H9 (cell line): ENCODE measurements around the gene TM9SF4. TPM values are rescaled to one million over a fixed set of nuclear protein-coding genes. Genes with fewer than 3 reads are reported as not detected.
"Not testable (repeated sequence)": the region's sequence is repeated elsewhere in the genome, so short reads cannot be mapped to it uniquely, and the experiment has no call there.

ENCODE experiments used
- DNase-seq: peaks from one replicate; pipeline ENCODE4 v3.0.0-alpha.2; 2017
- H2AFZ ChIP-seq: one replicate; pipeline ENCODE4 v1.6.1; 2013; ENCODE audit warnings: mild to moderate bottlenecking, low read length, control low read depth, moderate library complexity
- H2AK5ac ChIP-seq: 2 replicates; pipeline ENCODE4 v1.6.1; 2013; ENCODE audit warnings: low read length, control low read depth, mixed read lengths; ENCODE audit not compliant: insufficient read length
- H2BK120ac ChIP-seq: one replicate; pipeline ENCODE4 v1.6.1; 2013; ENCODE audit warnings: low read depth, mild to moderate bottlenecking, low read length, control low read depth, inconsistent platforms; ENCODE audit not compliant: poor library complexity, severe bottlenecking
- H2BK12ac ChIP-seq: 2 replicates; pipeline ENCODE4 v1.6.1; 2013; ENCODE audit warnings: low read length, control low read depth, mixed read lengths, low read depth; ENCODE audit not compliant: insufficient read length
- H2BK15ac ChIP-seq: 2 replicates; pipeline ENCODE4 v1.6.1; 2013; ENCODE audit warnings: low read depth, low read length, control low read depth
- H2BK20ac ChIP-seq: one replicate; pipeline ENCODE4 v1.6.1; 2013; ENCODE audit warnings: low read depth, mild to moderate bottlenecking, low read length, control low read depth, inconsistent platforms; ENCODE audit not compliant: poor library complexity, severe bottlenecking
- H2BK5ac ChIP-seq: 2 replicates; pipeline ENCODE4 v1.6.1; 2013; ENCODE audit warnings: low read length, control low read depth, mixed read lengths; ENCODE audit not compliant: insufficient read length
- H3K14ac ChIP-seq: 2 replicates; pipeline ENCODE4 v1.6.1; 2013; ENCODE audit warnings: low read length, control low read depth; ENCODE audit not compliant: insufficient read depth
- H3K18ac ChIP-seq: 2 replicates; pipeline ENCODE4 v1.6.1; 2013; ENCODE audit warnings: low read depth, mild to moderate bottlenecking, mixed read lengths, low read length, control low read depth; ENCODE audit not compliant: insufficient read length
- H3K23ac ChIP-seq: 2 replicates; pipeline ENCODE4 v1.6.1; 2013; ENCODE audit warnings: low read length, control low read depth, mixed read lengths, low read depth; ENCODE audit not compliant: insufficient read length
- H3K23me2 ChIP-seq: 2 replicates; pipeline ENCODE4 v1.6.1; 2013; ENCODE audit warnings: low read depth, mild to moderate bottlenecking, mixed read lengths, low read length, control low read depth; ENCODE audit not compliant: insufficient read length, poor library complexity, severe bottlenecking
- H3K27ac ChIP-seq: 2 replicates; pipeline ENCODE4 v1.5.1; 2013; ENCODE audit warnings: low read length, control low read depth, mixed read lengths, low read depth; ENCODE audit not compliant: insufficient read length
- H3K27me3 ChIP-seq: 2 replicates; pipeline ENCODE4 v1.6.1; 2013; ENCODE audit warnings: low read length, control low read depth, inconsistent platforms; ENCODE audit not compliant: insufficient read depth
- H3K4ac ChIP-seq: 2 replicates; pipeline ENCODE4 v1.6.1; 2013; ENCODE audit warnings: low read depth, mild to moderate bottlenecking, control low read depth, inconsistent platforms, low read length, moderate library complexity
- H3K4me1 ChIP-seq: 2 replicates; pipeline ENCODE4 v1.6.1; 2013; ENCODE audit warnings: low read length, control low read depth, inconsistent platforms; ENCODE audit not compliant: insufficient read depth
- H3K4me2 ChIP-seq: 2 replicates; pipeline ENCODE4 v1.6.1; 2013; ENCODE audit warnings: low read length, control low read depth, mixed read lengths; ENCODE audit not compliant: insufficient read length, insufficient read depth
- H3K56ac ChIP-seq: 2 replicates; pipeline ENCODE4 v1.6.1; 2013; ENCODE audit warnings: low read depth, mild to moderate bottlenecking, mixed read lengths, low read length, control low read depth; ENCODE audit not compliant: insufficient read length
- H3K79me1 ChIP-seq: 2 replicates; pipeline ENCODE4 v1.6.1; 2013; ENCODE audit warnings: low read depth, mild to moderate bottlenecking, moderate library complexity, low read length, control low read depth, inconsistent platforms; ENCODE audit not compliant: insufficient read depth, poor library complexity, severe bottlenecking
- H3K79me2 ChIP-seq: 2 replicates; pipeline ENCODE4 v1.6.1; 2013; ENCODE audit warnings: low read length, control low read depth, inconsistent platforms; ENCODE audit not compliant: insufficient read depth
- H3K9ac ChIP-seq: 2 replicates; pipeline ENCODE4 v1.6.1; 2013; ENCODE audit warnings: low read length, control low read depth, mixed read lengths; ENCODE audit not compliant: insufficient read length; ENCODE audit errors: extremely low read depth
- H3K9me3 ChIP-seq: one replicate; pipeline ENCODE4 v1.6.1; 2013; ENCODE audit warnings: low read depth, low read length, inconsistent platforms; ENCODE audit not compliant: control insufficient read depth
- H3T11ph ChIP-seq: one replicate; pipeline ENCODE4 v1.6.1; 2013; ENCODE audit warnings: mild to moderate bottlenecking, low read length, control low read depth, inconsistent platforms
- H4K20me1 ChIP-seq: one replicate; pipeline ENCODE4 v1.6.1; 2013; ENCODE audit not compliant: control insufficient read depth, insufficient read length, insufficient read depth
- H4K5ac ChIP-seq: 2 replicates; pipeline ENCODE4 v1.6.1; 2013; ENCODE audit warnings: low read depth, mild to moderate bottlenecking, mixed read lengths, low read length, control low read depth; ENCODE audit not compliant: insufficient read length
- H4K8ac ChIP-seq: replicated peaks from 2 replicates; pipeline ENCODE4 v1.6.1; 2013; ENCODE audit warnings: low read length, control low read depth, mixed read lengths, low read depth; ENCODE audit not compliant: insufficient read length
- H4K91ac ChIP-seq: 2 replicates; pipeline ENCODE4 v1.6.1; 2013; ENCODE audit warnings: low read depth, mild to moderate bottlenecking, moderate library complexity, mixed read lengths, low read length, control low read depth; ENCODE audit not compliant: insufficient read length
- H3K27ac Mint-ChIP-seq, 3 experiments: 2 replicates in 2 of 3; 3 replicates in 1 of 3; pipeline ENCODE4 v1.8.0; 2020 to 2021; ENCODE audit warnings: mixed read lengths in 3 of 3, mild to moderate bottlenecking in 1 of 3, moderate library complexity in 1 of 3
- H3K27me3 Mint-ChIP-seq: 2 replicates; pipeline ENCODE4 v1.8.0; 2021; ENCODE audit warnings: low read depth, mild to moderate bottlenecking, moderate library complexity, mixed read lengths
- H3K36me3 Mint-ChIP-seq, 3 experiments: 2 replicates in 2 of 3; 3 replicates in 1 of 3; pipeline ENCODE4 v1.8.0; 2020 to 2021; ENCODE audit warnings: low read depth in 3 of 3, mixed read lengths in 3 of 3; ENCODE audit not compliant: insufficient read depth in 1 of 3
- H3K4me1 Mint-ChIP-seq, 2 experiments: 2 replicates each; pipeline ENCODE4 v1.8.0; 2020; ENCODE audit warnings: mixed read lengths in 2 of 2
- H3K4me3 Mint-ChIP-seq, 2 experiments: 2 replicates in 1 of 2; 3 replicates in 1 of 2; pipeline ENCODE4 v1.8.0; 2020 to 2021; ENCODE audit warnings: mild to moderate bottlenecking in 2 of 2, mixed read lengths in 2 of 2, moderate library complexity in 1 of 2
- H3K9me3 Mint-ChIP-seq, 2 experiments: 2 replicates in 1 of 2; 3 replicates in 1 of 2; pipeline ENCODE4 v1.8.0; 2020; ENCODE audit warnings: mild to moderate bottlenecking in 2 of 2, mixed read lengths in 2 of 2, moderate library complexity in 1 of 2
- WGBS: extraction: QIAGEN DNeasy Blood & Tissue Kit; methylation state at CpG from one replicate; pipeline ENCODE4 v1.1.7; 2013; ENCODE audit warnings: missing lambda C conversion rate, low lambda C conversion rate, mixed read lengths; ENCODE audit not compliant: insufficient read length; ENCODE audit errors: extremely low coverage; 5-methylcytosine and 5-hydroxymethylcytosine counted together
- total RNA-seq: library from RNA; stranded (reverse); gene quantifications from 2 replicates; pipeline ENCODE4 v1.2.1, GENCODE V29; 2021

Gene TM9SF4
- total RNA-seq, 1 experiment from 2014 or later, result 62.3 TPM

DNA sequence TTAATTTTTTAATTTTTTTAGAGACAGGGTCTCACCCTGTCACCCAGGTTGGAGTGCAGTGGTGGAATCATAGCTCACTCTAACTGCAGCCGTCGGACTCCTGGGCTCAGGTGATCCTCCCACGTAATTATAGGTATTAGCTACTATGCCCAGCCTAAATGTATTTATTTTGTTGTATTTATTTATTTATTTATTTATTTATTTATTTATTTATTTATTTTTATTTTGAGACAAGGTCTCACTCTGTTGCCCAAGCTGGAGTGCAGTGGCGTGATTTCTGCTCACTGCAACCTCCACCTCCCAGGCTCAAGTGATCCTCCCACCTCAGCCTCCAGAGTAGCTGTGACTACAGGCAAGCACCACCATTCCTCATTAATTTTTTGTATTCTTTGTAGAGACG lies 8.9 kb downstream of the TM9SF4 start:
- H3K4ac ChIP-seq, H3K79me2 ChIP-seq, H4K20me1 ChIP-seq, H3K18ac ChIP-seq, H4K91ac ChIP-seq, H2BK15ac ChIP-seq, H3K23me2 ChIP-seq, H3T11ph ChIP-seq, H2BK120ac ChIP-seq, H2AK5ac ChIP-seq, H3K56ac ChIP-seq, H3K4me2 ChIP-seq, H3K27ac ChIP-seq, H3K79me1 ChIP-seq, DNase-seq, H3K9ac ChIP-seq, H3K23ac ChIP-seq, H3K4me1 ChIP-seq, H3K9me3 Mint-ChIP-seq, H2BK5ac ChIP-seq, H2BK20ac ChIP-seq, H2BK12ac ChIP-seq, H3K27ac Mint-ChIP-seq, H3K4me3 Mint-ChIP-seq, H3K9me3 ChIP-seq, H3K27me3 ChIP-seq, H4K5ac ChIP-seq, H3K27me3 Mint-ChIP-seq, H3K14ac ChIP-seq, H4K8ac ChIP-seq, H2AFZ ChIP-seq: not testable (repeated sequence)
- peaks cover 6 to 20% (median 8%) of the 10 kb centered on the region in 3 experiments; a peak in 6 of 7 replicates for H3K36me3 Mint-ChIP-seq
- WGBS, result no CpG with 5 or more reads among the region's 5 CpGs
- peaks cover 12 to 16% of the 10 kb centered on the region in 2 experiments for H3K4me1 Mint-ChIP-seq
